Gastrocnemius medialis (tissue), 4 donors: ENCODE results near the gene HELQ.

Experiments used
- CTCF ChIP-seq, 5 experiments: fragments of 450-650 bp in 3 of 5; fragments of 200-600 bp in 2 of 5; sonication (generic) in 2 of 5; IDR thresholded peaks in 4 of 5; conservative IDR thresholded peaks in 1 of 5; 1 replicate in 4 of 5; 2 replicates in 1 of 5; pipeline ENCODE4 v1.5.1; 2016 to 2019; ENCODE audit warnings: antibody characterized with exemption in 5 of 5, mild to moderate bottlenecking in 3 of 5, moderate library complexity in 3 of 5
- POLR2A ChIP-seq, 2 donors: fragments of 450-650 bp; IDR thresholded peaks; one replicate each; pipeline ENCODE4 v1.6.1; 2017; ENCODE audit warnings: antibody characterized with exemption in 2 of 2, mild to moderate bottlenecking in 2 of 2, moderate library complexity in 2 of 2

- TF ChIP-seq CTCF (IDR thresholded peaks at IDR 0.05 in 4 of 5, conservative IDR thresholded peaks at IDR 0.05 in 1 of 5), result no peak
- TF ChIP-seq POLR2A (IDR thresholded peaks at IDR 0.05), result no peak
These were observed 937 bp downstream of the HELQ start for GRCh38 chr4:83454686-83455085.
